ENCODE data around the gene GPANK1. TPM values are rescaled to one million over a fixed set of nuclear protein-coding genes. Genes with fewer than 3 reads are reported as not detected.

GPANK1 gene
- total RNA-seq, 1 donor from 2014 or later, result 12.0 TPM

- H3K9me3 Mint-ChIP-seq (ENCODE audit: low read depth), result no peaks in the 10 kb centered on the region
- TF ChIP-seq, protein P1, sequence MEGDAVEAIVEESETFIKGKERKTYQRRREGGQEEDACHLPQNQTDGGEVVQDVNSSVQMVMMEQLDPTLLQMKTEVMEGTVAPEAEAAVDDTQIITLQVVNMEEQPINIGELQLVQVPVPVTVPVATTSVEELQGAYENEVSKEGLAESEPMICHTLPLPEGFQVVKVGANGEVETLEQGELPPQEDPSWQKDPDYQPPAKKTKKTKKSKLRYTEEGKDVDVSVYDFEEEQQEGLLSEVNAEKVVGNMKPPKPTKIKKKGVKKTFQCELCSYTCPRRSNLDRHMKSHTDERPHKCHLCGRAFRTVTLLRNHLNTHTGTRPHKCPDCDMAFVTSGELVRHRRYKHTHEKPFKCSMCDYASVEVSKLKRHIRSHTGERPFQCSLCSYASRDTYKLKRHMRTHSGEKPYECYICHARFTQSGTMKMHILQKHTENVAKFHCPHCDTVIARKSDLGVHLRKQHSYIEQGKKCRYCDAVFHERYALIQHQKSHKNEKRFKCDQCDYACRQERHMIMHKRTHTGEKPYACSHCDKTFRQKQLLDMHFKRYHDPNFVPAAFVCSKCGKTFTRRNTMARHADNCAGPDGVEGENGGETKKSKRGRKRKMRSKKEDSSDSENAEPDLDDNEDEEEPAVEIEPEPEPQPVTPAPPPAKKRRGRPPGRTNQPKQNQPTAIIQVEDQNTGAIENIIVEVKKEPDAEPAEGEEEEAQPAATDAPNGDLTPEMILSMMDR (IDR thresholded peaks at IDR 0.05), result no peak
- peaks cover 42% of the 10 kb centered on the region for H3K36me3 Mint-ChIP-seq (ENCODE audit: low read depth)
- no peak overlapping the region for H3K4me3 Mint-ChIP-seq (ENCODE audit: unreplicated experiment)
- H3K27me3 Mint-ChIP-seq (ENCODE audit: low read depth), result no peaks in the 10 kb centered on the region
- no peak for DNase-seq (ENCODE audit: low spot score)
- H3K4me1 Mint-ChIP-seq (ENCODE audit: low read depth), result no peaks in the 10 kb centered on the region
- H3K27ac Mint-ChIP-seq (ENCODE audit: unreplicated experiment), result no peak overlapping the region
Measured at GRCh38 chr6:31634969-31635575, 29.7 kb downstream of the GPANK1 start.

GRCh38 chr6:31634131-31634530 lies 30.7 kb downstream of the GPANK1 start:
- peak overlapping the region; percentile 73 for H3K27ac Mint-ChIP-seq (ENCODE audit: unreplicated experiment)
- no peaks in the 10 kb centered on the region for H3K27me3 Mint-ChIP-seq (ENCODE audit: low read depth)
- no peaks in the 10 kb centered on the region for H3K4me1 Mint-ChIP-seq (ENCODE audit: low read depth)
- H3K36me3 Mint-ChIP-seq (ENCODE audit: low read depth), result peaks cover 46% of the 10 kb centered on the region
- no peaks in the 10 kb centered on the region for H3K9me3 Mint-ChIP-seq (ENCODE audit: low read depth)
- DNase-seq (ENCODE audit: low spot score), result no peak
- H3K4me3 Mint-ChIP-seq (ENCODE audit: unreplicated experiment), result no peak overlapping the region
- TF ChIP-seq, protein P1 (IDR thresholded peaks at IDR 0.05), result no peak

- Mint-ChIP-seq H3K9me3 (ENCODE audit: low read depth) (no peaks in the 10 kb centered on the region), H3K27ac (ENCODE audit: unreplicated experiment) (no peak overlapping the region), H3K27me3 (ENCODE audit: low read depth) (no peaks in the 10 kb centered on the region), H3K4me3 (ENCODE audit: unreplicated experiment) (no peak overlapping the region), H3K4me1 (ENCODE audit: low read depth) (no peaks in the 10 kb centered on the region), H3K36me3 (ENCODE audit: low read depth) (peaks cover 47% of the 10 kb centered on the region)
- no peak for DNase-seq (ENCODE audit: low spot score)
- TF ChIP-seq, protein P1 (IDR thresholded peaks at IDR 0.05), result no peak
Measured at GRCh38 chr6:31633447-31633846, 31.4 kb downstream of the GPANK1 start.

DNA sequence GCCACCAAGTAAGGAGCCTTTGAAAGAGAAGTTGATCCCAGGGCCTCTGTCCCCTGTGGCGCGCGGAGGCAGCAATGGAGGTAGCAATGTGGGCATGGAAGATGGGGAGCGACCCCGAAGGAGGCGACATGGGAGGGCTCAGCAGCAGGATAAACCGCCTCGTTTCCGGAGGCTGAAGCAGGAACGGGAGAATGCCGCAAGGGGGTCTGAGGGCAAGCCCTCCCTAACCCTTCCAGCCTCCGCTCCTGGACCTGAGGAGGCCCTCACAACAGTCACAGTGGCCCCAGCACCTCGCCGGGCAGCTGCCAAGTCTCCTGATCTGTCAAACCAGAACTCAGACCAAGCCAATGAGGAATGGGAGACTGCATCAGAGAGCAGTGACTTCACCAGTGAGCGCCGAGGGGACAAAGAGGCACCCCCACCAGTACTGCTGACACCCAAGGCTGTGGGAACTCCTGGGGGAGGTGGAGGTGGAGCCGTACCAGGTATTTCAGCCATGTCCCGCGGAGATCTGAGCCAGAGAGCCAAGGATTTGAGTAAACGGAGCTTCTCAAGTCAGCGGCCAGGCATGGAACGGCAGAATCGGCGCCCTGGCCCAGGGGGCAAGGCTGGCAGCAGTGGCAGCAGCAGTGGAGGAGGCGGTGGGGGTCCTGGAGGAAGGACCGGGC lies 32.4 kb downstream of the GPANK1 start:
- no peak for DNase-seq (ENCODE audit: low spot score)
- Mint-ChIP-seq H3K9me3 (ENCODE audit: low read depth) (no peaks in the 10 kb centered on the region), H3K27me3 (ENCODE audit: low read depth) (no peaks in the 10 kb centered on the region), H3K27ac (ENCODE audit: unreplicated experiment) (peak overlapping the region; percentile 36), H3K4me1 (ENCODE audit: low read depth) (no peaks in the 10 kb centered on the region), H3K36me3 (ENCODE audit: low read depth) (peaks cover 53% of the 10 kb centered on the region), H3K4me3 (ENCODE audit: unreplicated experiment) (no peak overlapping the region)
- TF ChIP-seq, protein P1 (IDR thresholded peaks at IDR 0.05), result no peak

- TF ChIP-seq, protein P1 (IDR thresholded peaks at IDR 0.05), result no peak
- Mint-ChIP-seq H3K36me3 (ENCODE audit: low read depth) (peaks cover 51% of the 10 kb centered on the region), H3K27me3 (ENCODE audit: low read depth) (no peaks in the 10 kb centered on the region), H3K4me3 (ENCODE audit: unreplicated experiment) (no peak overlapping the region), H3K4me1 (ENCODE audit: low read depth) (no peaks in the 10 kb centered on the region), H3K9me3 (ENCODE audit: low read depth) (no peaks in the 10 kb centered on the region), H3K27ac (ENCODE audit: unreplicated experiment) (peak overlapping the region; percentile 36)
- no peak for DNase-seq (ENCODE audit: low spot score)
Measured at GRCh38 chr6:31631681-31632278, 33.0 kb downstream of the GPANK1 start.
